LHCN-M2 (cell line): ENCODE measurements around the gene FBLN5. TPM values are rescaled to one million over a fixed set of nuclear protein-coding genes. Genes with fewer than 3 reads are reported as not detected.

Experiments used
- DNase-seq: peaks from one replicate; pipeline ENCODE4 v3.0.0-alpha.2; 2012; ENCODE audit warnings: low read depth
- total RNA-seq: library from RNA; depleted of rRNA; stranded (reverse); fragments of >200 nt; gene quantifications from 2 replicates; pipeline ENCODE4 v1.2.3, GENCODE V29; 2014; rRNA removed

FBLN5 gene
- total RNA-seq, 1 experiment from 2014 or later: 20.0 TPM

DNA sequence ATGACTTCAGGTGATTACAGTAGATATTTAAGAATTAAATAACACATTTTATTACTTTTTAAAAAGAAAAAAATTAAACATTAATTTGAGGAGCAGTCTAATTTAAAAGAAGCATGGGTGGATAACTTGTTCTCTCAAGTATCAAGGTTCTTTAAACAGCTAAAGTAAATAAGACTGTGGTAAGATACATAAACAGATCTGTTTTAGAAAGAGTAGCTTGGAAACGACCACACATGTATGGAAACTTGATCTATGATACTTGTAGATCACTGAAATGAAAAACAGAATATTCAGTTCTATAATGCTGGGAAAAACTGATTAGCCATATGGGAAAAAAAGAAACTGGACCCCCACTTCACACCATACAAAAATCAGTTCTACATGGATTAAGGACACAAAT, 116.2 kb downstream of the FBLN5 start:
- no peak for DNase-seq

DNA sequence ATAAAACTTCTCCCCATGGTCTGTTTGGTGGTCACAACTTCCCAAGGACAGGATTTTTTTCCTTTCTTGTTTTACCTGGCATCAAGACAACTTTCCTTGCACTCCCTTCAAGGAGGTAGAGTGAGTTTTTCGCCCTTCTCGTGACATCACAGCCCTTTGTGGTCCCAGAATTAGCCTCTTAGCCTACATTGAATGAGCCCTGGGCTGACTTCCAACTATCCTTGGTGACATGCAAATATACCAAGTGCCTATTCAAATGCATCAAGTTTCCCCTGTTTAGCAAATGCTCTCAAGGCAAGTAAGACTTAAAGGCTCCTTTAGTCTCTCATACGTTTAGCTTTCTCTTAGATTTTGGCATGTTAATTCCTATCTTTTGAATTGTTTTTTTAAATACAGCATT, 116.7 kb downstream of the FBLN5 start:
- no peak for DNase-seq

DNA sequence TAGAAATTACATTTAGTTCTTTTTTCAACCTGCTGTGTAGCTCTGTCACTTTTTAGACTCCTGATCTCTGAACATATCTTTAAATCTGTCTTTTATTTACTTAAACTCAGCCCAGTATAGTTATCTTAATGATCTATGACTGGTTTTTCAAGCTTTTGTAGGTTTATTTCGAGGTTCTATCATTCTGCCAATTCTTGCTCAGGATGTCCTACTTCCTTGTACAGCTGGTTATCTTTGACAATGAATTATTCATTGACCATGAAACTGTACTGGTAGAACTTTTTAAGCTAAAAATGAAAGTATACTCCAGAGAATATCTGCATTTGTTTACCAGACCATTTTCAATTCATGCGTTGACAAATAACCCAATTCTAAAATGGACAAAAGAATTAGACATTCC, 118.0 kb downstream of the FBLN5 start:
- no peak for DNase-seq

DNA sequence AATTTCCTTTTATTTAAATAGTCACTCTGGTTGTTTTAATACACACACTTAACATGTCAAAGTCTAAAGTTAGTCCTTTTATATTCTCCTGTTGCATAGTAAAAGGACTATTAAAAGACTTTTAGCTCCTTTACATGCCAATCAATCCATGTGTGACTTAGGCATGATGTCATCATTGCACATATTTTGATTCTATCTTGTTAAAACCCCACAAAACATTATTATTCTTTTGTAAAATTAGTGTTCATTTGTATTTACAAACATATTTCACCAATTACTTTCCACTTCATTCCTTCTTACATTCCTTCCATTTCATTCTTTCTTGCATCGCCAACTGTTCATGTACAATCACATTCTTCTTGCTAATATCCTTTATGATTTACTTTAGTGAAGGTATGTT, 119.7 kb downstream of the FBLN5 start:
- no peak for DNase-seq

Other genes with a start within 250 kb of the FBLN5 start
- not detected in 2 replicates for gene CATSPERB, start 215.6 kb downstream of the FBLN5 start, total RNA-seq
- 0.19 TPM in 1 of 2 replicates, not detected in the other for gene TC2N, start 80.2 kb downstream of the FBLN5 start, total RNA-seq
- 23.0 and 35.2 TPM in 2 replicates for gene TRIP11, start 92.4 kb upstream of the FBLN5 start, total RNA-seq
- gene ATXN3, start 158.9 kb upstream of the FBLN5 start, total RNA-seq: 17.1 and 28.9 TPM in 2 replicates
- 368 and 422 TPM in 2 replicates for gene NDUFB1, start 174.0 kb upstream of the FBLN5 start, total RNA-seq
- 61.5 and 70.6 TPM in 2 replicates for gene CPSF2, start 174.3 kb upstream of the FBLN5 start, total RNA-seq